NCI-H187 (cell line): ENCODE data around the gene KLHL7.

ENCODE experiments used
- DNase-seq, 2 experiments: peaks; one replicate each; lab custom pipeline; 2025; lab: John Stamatoyannopoulos, UW

Gene KLHL7, protein sequence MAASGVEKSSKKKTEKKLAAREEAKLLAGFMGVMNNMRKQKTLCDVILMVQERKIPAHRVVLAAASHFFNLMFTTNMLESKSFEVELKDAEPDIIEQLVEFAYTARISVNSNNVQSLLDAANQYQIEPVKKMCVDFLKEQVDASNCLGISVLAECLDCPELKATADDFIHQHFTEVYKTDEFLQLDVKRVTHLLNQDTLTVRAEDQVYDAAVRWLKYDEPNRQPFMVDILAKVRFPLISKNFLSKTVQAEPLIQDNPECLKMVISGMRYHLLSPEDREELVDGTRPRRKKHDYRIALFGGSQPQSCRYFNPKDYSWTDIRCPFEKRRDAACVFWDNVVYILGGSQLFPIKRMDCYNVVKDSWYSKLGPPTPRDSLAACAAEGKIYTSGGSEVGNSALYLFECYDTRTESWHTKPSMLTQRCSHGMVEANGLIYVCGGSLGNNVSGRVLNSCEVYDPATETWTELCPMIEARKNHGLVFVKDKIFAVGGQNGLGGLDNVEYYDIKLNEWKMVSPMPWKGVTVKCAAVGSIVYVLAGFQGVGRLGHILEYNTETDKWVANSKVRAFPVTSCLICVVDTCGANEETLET

DNA sequence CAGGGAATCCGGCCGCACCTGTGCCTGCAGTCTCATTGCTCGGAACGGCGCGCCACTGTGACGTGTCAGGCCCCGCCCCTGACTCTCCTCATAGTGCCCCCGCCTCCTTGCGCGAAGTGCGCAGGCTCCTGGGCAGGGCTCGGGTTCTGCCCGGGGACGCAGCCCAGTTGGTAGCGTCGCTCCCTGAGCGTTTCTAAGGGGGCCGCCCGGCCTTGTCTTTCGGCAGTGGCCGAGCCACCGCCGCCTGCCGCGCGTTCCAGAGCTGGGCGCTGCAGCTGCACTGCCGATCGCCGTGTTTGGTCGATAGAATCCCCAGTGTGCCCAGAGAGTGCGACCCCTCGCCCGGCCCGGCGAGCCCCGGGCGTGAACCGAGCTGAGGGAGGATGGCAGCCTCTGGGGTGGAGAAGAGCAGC lies at the start of gene KLHL7:
Gene KLHL7 (plus strand): TSS at position 142 of the 413 bp plus-strand sequence. CDS start 242 bp downstream, at position 384.
- DNase-seq = peak; percentile 90 to 92

DNA sequence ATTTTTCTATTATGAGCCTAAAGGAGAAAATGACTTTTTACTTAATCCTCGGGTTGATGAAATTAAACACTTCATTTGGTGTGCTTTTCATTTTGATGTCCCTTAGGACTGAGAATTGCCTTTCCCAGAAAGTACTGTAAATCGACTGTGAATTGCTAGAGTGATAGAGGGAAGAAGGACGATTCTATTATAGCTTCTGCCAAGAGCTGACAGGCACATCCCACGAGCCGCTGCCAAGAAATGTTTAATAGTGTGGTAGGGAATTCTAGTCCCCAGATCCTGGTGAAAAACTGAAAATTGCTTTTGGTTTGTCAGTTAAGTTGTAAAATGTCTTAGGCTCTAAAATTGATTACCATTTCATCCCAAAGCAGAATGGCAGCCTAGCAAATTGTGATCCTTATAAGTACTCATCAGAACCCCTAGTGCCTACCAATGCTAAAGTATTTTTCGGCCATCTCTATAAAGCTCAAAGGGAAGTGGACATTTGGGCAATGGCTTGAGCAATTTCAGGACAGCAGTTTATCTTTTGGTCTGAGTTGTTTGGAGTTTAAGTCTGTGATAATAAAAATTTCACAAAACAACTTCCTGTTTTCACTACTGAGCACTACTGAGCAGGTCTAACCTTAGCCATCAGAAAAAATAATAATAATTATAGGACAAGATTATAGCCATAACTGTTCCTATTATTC lies 47.0 kb upstream of the KLHL7 start:
- no peak for DNase-seq

DNA sequence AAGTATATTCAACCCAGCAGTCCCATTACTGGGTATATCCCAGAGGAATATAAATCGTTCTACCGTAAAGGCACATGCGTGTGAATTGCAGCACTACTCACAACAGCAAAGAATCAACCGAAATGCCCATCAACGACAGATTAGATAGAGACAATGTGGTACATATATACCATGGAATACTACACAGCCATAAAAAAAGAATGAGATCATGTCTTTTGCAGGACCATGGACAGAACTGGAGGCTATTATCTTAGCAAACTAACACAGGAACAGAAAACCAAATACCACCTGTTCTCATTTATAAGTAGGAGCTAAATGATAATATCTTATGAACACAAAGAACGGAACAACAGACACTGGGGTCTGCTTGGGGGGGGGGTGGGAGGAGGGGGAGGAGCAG lies 44.3 kb upstream of the KLHL7 start:
- DNase-seq = no peak

DNA sequence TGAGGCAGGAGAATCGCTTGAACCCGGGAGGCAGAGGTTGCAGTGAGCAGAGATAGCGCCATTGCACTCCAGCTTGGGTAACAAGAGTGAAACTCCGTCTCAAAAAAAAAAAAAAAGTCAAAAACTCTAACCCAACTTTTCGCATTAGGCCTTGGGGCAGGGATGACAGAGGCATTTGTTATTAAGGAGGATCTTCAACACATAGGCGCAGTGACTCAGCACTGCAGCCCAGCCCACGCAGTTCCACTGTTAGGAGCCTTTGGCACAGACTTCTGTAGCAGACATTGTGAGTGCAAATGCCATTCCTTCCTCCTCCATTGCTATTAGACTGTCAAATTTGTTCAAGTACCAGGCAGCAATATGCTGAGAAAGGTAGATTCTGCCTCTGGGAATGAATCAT lies 43.1 kb upstream of the KLHL7 start:
- no peak for DNase-seq

DNA sequence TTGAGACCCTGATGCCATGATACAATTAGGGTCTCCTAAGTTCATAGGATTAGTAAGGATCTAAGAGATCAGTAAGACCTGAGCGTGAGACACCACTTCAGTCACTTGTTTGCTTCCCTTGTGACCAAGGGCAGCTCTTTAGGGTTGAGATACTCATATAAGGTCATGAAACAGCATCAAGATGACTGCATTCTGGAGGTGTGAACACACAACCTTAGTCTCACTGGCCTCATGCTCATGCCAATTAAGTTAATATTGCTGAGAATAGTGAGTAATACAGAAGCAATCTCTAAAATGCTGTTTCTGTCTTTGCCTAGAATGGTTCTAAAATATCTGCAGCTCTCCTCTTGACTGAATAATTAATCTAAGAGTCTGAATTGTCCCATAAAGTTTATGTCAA lies 39.6 kb upstream of the KLHL7 start:
- DNase-seq = no peak

DNA sequence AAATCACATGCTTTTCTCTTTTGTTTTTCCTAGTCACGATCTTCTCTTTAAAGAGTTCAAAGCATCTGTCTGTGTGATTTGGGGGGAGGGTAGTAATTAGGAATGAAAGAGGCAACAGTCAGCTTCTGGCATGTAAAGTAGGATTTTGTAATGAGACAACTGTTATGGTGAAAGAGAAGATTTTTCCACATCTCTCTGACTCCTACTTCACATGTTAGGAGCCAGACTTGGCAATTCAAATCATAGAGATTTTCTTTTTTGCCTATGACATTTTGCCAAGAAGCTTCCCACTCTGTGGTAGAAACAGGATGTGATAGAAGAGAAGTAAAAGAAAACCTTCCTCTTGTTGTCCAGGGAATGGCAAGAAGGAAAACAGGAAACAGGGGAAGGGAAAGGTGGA lies 38.3 kb upstream of the KLHL7 start:
- no peak for DNase-seq

DNA sequence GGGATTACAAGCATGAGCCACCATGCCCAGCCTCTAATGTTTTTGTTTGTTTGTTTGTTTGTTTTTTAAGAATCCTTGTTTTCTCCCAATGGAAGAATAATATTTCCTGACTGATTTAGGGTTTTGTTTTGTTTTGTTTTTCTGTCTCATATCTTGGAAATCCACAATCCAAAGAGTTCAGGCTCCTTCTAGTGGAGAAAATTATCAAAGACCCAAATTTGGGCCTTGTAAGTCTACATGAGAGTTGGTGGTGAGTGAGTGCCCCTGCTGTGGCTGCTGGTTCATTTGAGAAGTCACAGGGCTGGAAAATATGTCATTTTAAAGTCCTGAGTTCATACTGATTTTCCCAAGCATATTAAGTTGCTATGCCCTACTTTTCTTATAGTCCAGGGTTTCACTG lies 33.5 kb upstream of the KLHL7 start:
- no peak for DNase-seq

DNA sequence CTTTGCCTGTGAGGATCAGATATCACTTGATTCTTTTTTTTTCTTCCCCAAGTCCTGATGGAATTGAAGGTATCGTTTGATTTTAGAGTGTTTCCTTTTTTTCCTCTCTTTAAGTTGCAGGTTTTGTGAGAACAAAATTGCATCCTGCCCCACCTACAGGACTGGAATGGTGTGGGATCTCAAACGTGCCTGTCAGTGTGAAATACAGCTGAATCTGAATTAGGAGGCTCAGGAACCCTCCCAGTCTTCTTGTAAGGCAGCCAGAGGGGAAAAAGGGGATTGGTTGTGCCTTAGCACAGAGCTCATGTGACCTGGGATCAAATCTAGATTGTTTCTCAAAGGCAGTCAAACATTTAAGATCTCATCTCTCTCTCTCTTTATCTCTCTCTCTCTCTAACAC lies 32.7 kb upstream of the KLHL7 start:
- DNase-seq = no peak

DNA sequence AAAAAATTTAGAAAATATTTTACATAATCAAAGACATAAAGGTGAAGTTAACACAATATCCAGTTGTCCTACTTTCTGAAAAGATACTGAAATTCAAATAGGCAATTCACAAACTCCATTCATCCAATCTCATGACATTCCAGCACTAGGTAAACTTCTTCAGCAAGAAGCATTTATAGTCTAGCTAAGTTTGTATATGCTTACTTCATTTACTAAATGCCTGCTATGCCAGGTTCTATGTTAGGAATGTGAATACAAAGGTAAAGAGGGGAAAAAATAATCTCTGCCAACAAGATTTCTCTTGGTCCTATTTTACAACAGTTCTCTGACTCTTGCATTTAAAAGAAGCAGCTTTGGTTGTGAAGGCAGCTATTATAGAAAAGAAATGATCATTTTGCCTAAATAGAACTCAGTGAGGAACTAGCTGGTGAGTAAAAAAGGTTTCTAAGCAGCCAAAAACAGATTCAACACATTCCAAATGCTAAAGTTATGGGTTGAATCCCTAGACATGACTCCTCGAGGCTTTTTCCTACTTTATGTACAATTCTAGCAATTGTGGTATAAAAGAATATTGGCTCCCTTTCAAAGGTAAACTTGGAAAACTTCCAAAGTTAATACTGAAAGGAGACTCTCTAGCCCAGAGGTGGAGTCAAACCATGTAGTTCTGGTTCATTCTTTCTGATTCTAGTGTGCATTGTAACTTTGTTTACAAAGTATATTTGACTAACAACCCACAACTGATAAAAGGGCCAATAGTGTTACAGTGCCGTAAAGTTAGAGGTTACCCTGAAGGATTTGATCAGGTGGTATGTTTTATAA lies 30.9 kb upstream of the KLHL7 start:
- DNase-seq = no peak

DNA sequence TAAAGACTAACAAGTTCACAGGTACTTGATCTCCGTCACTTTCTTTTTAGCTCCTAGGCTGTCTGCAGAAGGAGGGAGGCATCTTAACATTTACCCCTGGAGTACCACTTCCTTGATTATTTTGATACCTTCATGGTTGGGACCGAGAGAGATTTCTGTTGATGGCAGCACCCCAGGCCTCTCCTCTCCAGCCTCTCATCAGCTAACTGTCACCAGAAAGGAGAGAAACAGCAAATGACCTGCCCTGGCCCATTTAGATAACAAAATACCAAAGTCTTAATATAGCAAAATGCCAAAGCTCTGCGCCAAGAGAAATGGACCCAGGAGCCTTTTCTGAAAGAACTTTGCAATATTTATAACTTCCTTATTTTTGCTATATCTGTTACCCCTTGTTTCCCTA lies 30.0 kb upstream of the KLHL7 start:
- no peak for DNase-seq

DNA sequence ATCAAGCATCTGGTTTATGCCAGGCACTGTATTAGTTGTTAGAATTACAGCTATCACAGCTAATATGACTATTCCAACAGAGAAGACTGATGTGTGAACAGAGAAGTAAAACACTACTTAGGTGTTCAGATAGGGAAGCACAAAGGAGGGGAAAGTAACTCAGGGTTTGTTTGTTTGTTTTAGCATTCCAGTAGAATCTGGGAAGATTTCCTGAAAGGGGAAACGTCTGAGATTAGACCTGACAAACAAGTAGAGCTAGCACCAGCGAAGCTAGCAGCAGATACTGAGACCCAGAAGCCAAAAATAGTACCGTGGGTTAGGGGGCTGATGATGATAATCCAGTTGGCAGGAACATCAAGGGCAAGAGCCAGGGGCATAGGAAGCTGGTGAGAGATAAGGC lies 28.8 kb upstream of the KLHL7 start:
- no peak for DNase-seq

DNA sequence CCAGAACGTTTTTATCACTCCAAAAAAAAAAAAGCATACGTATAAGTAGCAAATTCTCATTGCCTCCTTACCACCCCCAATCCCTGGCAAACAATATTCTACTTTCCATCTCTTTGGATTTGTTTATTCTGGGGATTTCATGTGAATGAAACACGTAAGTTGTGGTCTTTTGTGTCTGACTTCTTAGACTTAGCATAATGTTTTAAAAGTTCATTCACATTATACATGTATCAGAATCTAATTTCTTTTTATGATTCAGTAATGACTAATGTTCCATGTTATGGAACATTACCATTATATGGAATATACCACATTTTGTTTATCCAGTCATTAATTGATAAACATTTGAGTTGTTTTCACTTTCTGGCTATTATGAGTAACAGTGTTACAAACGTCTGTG lies 12.5 kb upstream of the KLHL7 start:
- DNase-seq = no peak

DNA sequence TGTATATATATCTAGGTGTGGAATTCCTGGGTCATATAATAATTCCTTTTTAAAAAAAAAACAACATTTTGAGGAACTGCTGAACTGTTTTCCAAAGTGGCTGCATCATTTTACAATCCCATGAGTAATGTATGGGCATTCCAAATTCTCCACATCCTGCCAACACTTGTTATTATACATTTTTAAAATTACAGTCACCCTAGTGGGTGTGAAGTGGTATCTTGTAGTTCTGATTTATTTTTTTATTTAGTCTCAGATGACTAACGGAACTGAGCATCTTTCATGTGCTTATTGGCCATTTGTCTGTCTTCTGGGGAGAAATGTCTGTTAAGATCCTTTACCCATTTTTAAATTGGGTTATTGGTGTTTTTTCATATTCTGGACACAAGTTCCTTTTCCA lies 12.0 kb upstream of the KLHL7 start:
- no peak for DNase-seq

DNA sequence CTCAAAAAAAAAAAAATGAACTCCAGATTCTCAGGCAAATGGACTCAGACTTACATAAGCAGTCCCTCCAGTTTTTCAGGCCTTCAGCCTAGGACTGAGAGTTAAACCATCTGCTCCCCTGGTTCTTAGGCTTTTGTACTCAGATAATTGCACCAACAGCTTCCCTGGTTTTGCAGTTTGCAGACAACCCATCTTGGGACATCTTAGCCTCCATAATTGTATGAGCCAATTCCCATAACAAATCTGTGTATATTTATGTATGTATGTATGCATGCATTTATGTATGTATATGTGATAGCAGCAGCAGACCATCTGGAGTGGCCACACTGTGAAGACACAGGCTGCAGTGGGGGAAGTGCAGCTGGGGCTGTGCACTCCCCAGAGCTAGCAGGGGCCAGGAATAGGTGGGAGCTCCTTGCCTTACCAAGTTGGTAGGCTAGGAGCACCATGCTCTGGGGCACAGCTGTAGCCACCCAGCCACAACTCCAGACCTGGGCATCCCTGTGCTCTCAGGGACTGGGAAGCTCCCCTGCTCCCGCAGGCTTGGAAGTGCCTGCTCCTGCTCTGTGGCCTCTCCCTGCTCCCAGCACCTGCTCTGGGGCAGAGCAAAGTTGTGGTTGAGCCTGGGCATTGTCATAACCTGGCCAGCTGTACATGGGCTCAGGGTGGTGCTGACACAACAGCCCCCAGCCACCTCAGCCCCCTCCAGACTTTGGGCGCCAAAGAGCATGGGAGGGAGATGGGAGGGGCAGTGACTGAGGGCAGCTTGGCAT lies 8.9 kb upstream of the KLHL7 start:
- DNase-seq = no peak

DNA sequence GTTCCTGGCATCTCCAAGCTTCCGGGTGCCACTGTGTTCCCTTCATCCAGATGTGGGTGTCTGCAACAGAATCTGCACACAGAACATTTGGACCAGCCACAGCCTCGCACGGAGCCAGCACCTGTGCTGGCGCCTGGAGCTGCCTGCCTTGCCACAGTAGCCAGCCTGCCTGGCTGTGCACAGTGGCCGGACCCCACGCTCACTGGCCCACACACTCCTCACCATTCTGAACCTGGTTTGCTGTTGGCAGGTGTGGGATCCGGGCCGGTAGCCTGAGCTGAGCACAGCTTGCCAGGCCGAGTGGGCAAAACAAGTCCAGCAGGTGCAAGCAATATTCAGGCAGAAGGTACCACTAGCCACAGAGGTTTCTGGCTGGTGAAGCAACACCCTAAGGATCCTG lies 7.6 kb upstream of the KLHL7 start:
- no peak for DNase-seq

DNA sequence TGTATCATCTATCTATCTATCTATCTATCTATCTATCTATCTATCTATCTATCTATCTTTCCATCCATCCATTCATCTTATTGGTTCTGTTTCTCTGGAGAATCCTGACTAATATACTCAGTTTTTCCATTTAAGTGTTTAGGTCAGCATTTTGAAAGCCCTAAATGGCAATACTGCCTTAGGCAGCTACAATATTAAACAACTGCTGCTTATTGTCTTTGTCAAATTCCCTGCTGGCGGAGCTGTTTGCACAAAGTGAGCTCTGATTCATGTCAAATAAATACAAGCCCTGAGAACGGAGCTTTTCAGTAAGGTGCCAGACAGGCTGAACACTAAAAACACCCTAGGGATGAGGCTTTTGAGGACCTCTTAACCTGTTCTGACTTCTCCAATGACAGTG lies 7.1 kb upstream of the KLHL7 start:
- no peak for DNase-seq

DNA sequence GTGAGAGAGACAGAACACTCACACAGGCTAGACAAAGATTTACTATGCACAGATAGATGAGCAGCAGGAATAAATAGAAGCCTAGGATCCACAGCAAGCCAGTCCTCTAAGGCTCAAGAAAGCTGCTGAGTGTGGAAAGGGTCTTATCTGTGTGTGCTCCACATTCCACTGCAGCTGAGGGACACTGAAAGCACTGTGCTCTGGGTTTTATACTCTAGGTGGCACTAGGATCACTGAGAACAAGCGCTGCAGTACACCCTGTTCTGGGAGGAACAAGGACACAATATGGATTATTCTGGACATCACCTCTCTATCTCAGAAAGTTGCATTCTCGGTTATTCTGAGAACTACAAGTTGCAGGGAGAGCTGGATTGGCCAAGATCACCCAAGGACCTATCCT lies 4.9 kb upstream of the KLHL7 start:
- no peak for DNase-seq

DNA sequence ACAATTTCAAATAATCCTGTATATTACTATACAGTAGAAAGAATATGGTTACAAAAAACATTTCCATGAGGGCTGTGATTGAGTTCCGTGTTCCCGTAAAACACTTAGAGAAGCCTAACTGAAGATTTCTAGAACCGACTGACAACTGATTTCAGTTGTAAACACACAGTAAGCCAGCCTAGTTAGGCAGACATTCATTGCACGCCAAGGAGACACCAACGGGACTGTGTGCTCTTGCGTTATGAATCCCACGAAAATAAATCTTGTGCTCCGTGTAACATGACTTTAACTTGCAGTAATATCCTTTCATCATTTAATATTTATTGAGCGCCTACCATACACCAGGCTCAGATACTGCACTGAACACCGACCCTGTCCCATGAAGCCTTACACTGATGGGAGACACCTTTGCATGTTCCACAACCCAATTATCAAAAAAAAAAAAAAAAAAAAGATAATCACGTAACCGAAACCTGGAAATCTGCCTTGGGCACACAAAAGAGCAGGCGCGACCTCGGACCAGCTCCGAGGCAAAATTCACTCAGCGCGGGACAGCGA lies 420 bp upstream of the KLHL7 start:
- no peak for DNase-seq

DNA sequence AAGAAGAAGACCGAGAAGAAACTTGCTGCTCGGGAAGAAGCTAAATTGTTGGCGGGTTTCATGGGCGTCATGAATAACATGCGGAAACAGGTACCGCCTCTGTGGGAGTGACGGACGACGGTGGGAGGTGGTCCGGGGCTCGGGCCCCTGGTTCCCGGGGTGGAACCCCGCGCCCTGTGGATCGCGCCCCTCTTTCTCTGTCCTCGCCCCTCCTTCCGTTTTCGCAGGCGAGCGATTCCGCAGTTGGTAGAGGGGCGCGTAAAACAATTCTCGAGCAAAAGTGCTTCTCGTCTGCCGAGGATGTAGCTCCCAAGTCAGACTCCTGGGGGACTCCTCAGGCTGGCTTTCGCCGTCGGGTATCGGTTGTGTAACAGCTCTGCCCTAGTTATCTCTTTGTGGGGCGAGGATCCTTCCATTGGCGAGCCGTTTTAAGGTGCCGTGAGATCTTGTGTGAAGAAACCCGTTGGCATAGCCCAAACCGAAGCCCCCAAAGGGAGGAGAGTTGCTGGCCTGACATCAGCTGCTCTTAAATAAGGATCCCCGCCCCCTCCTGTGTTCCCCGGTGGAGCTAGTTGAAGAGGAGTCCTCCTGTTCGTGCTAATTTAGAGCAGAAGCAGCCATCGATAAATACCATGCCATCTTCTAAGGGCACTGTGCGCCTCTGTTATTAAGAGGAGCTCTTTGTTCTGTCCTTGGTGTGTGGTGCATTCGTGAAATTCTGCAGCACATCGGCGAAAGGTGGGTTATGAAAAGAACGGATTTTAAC lies 655 bp downstream of the KLHL7 start:
- DNase-seq = peak; percentile 7 to 32

DNA sequence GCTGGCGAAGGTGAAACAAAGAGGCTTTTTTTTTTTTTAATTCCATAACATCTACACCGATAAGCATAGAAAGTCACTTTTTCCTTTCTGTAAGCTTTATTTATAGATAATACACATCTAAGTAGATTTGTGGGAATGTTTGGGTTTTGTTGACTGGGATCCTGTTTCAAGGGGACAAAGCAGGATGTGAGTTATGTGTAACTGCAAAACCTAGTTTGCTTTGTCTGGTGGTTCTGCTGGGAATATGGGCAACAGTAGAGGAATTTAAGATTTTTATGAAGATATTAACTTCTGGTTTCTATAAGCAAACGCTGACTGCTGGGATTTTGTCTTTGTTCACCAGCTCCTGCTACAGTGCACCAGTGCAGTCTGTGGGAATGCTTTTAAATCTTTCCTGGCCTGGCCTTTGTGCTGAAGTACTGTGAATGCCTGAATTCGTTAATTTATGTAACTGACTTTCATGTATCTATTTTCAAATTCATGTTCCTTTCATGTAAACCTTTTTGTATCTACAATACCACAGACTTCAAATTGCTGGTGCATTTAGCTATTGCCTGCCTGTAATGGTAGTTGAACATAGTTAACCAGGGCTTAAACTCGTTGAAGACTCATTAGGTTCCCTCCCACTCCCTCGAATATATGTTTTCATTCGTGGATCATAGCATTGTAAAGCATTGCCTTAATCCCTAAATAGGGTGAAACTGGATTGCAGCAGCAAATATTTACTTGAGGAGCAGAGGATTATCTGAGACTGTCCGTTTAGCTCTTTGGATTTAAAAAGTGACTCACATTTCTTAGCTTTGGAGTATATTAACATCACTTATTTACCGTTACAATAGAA lies 1.5 kb downstream of the KLHL7 start:
- no peak for DNase-seq
